GM11168 (cell line): ENCODE measurements around the gene LRFN3.
"Not testable (repeated sequence)": the region's sequence is repeated elsewhere in the genome, so short reads cannot be mapped to it uniquely, and the experiment has no call there.

Experiments used
- in situ Hi-C: fragments of 300-500 bp; cut with MboI; formaldehyde crosslinking; loops from one replicate; pipeline ENCODE4 v1.12.0; 2022; ENCODE audit warnings: low sequenced_read_pairs; ENCODE audit not compliant: unreplicated experiment

Gene LRFN3

GRCh38 chr19:35935911-35936737, at the start of gene LRFN3:
LRFN3 (plus strand) TSS chr19:35936374; CDS start chr19:35939426, 3,052 bp downstream.
- in situ Hi-C loops = no loop called here

DNA sequence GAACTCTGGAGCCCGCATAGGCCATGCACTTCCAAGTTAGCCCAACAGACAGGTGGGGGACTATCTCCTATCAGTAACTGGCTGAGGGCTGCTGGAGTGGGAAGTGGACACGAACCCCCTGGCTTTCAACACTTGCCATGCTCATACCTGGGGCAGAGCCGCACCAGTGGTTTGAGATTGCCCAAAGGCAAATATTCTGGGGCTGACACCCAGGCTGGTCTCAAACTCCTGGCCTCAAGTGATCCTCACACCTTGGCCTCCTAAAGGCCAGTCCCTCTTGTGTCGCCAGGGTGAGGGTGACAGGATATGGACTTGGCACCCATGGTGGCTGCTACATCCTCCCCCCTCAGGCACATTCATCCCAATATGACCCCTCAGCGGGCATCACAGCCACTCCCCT, 49.0 kb upstream of the LRFN3 start:
- in situ Hi-C loops = no loop called here

GRCh38 chr19:35888398-35888797, 47.8 kb upstream of the LRFN3 start:
- in situ Hi-C loops = no loop called here

DNA sequence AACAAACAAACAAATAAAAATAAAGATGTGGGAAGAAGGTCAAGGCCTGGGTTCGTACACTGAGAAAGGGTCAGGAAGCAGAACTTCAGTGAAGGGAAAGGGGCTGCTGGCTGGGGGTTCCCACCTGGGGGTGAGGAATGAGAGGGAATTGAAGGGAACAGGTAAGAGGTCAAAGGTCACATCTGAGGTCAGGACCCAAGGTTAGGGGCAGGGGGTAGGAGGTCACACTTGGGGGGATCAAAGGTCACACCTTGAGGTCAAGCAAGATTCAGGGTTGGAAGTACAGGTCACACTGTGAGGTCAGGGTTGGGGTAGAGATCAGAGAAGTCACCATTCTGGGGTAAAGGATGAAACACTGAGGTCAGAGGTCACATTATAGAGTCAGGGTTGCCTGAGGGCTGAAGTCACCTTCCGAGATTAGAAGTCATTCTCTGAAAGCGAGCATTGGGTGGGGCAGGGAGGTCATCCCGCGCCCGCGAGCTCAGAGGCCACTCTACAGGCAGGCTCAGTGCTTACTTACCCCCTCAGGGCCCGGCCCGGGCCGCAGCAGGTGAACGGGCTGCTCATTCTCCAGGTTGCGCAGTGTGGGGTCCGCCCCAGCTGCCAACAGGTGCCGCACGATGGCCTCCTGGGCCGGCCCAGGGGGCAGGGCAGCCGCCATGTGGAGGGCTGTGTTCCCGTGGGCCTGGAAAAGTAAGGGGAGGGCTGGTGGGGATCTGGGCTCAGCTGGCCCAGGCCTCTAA, 46.6 kb upstream of the LRFN3 start:
- in situ Hi-C loops = no loop called here

DNA sequence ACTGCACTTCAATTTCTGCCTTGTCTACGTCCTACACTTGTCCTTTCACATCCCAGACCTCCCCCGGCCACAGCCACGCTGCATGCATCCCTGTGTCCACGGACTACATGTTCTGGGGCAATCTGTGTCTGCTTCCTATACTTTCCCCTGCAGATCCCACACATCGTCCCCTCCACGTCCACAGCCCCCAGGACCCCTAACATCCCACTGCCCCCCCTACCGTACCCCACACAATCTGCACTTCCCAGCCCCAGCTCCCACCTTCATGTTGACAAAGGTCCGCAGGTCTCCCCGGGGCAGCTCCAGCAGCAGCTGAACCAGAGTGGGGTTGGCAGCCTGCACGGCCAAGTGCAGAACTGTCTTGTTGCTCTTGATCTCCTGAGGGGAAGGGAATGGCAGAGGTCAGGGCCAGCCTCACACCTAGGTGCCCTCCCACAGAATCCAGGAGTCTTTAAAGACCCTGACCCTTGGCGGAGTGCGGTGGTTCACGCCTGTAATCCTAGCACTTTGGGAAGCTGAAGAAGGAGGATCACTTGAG, 46.0 kb upstream of the LRFN3 start:
- in situ Hi-C loops = no loop called here

- in situ Hi-C loops = not testable (repeated sequence)
These were observed 44.4 kb upstream of the LRFN3 start for GRCh38 chr19:35891819-35892218.

- in situ Hi-C loops = no loop called here
These were observed 41.8 kb upstream of the LRFN3 start for GRCh38 chr19:35894342-35894741.

DNA sequence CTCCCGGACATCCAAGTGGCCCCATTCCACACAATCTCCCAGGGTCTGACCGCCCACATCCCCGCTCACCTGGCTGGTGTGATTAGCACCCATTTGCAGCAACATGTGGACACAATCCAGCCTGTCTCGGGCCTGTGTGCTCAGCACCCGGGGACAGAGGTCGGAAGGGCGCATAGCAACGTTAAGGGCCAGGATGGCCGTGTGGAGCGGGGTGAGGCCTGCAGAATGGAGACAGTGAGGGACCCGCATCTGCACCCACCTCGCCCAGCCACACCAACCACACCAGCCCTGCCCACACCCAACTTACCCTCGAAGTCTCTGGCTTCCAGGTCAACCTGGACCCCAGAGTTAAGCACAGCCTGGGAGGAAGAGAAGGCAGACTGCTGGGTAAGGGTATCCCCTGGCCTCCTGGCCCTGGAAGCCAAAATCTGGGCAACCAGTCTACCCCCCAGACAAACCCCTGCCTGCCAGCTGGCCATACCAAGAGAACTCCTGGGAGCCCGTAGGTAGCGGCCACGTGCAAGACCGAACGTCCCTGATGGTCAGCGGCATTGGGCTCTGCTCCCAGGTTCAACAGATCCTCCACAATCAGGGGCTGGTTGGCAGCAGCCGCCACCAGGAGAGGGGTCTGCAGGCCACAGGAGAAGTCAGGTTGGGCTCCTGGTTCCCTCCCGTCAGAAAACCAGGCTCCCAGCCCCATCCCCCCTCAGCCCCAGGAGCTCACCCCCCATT, 40.1 kb upstream of the LRFN3 start:
- in situ Hi-C loops = no loop called here

DNA sequence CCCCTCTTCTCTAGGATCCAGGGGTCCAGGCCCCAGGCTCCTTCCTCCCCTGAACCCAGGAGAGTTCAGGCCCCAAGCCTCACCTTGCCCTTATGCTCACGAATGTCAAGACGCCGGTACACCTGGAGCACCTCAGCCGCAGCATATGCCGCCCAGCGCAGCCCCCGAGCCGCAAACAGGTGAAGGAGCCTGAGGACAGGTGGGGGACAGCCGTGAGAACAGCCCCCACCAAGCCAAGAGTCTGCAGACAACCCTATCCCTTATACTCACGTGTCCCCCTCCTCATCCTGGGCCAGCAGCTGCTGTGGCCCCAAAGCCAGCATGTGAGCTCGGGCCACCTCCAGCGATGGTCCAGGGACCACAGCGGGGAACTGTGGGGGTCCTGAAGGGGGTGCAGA, 39.5 kb upstream of the LRFN3 start:
- in situ Hi-C loops = no loop called here

DNA sequence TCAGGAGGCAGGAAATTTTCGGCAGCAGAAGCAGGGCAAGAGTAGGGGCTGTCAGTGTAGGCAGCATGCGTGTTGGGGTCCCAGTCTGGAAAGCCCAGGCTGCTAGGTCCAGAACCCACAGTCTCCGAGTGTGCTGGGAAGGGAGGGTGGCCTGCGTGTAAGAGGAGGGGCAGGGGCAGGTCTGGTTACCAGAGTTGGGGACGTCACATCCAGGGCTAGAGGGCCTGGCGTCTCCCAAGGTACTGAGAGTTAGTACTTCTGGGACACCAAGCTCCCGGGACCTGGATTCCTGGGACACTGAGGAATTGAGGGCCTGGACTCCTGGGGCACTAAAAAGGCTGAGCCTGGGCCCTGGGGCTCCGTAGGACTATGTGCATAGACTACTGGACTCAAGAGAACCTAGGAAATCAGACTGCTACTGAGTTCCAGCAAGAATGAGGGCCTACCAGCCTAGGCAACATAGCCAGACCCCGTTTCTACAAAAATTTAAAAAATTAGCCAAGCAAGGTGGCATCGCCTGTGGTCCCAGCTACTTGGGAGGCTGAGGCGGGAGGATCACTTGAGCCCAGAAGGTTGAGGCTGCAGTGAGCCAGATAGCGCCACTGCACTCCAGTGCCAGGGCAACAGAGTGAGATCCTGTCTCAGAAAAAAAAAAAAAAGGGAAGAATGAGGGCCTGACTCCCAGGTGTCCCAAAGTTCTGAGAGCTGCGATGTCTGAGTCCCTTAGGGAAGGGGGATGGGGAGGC, 38.3 kb upstream of the LRFN3 start:
- in situ Hi-C loops = no loop called here

- in situ Hi-C loops = no loop called here
These were observed 37.7 kb upstream of the LRFN3 start for GRCh38 chr19:35898499-35898809.

- in situ Hi-C loops = no loop called here
These were observed 36.5 kb upstream of the LRFN3 start for GRCh38 chr19:35899547-35900214.

GRCh38 chr19:35901055-35901644, 35.0 kb upstream of the LRFN3 start:
- in situ Hi-C loops = no loop called here

DNA sequence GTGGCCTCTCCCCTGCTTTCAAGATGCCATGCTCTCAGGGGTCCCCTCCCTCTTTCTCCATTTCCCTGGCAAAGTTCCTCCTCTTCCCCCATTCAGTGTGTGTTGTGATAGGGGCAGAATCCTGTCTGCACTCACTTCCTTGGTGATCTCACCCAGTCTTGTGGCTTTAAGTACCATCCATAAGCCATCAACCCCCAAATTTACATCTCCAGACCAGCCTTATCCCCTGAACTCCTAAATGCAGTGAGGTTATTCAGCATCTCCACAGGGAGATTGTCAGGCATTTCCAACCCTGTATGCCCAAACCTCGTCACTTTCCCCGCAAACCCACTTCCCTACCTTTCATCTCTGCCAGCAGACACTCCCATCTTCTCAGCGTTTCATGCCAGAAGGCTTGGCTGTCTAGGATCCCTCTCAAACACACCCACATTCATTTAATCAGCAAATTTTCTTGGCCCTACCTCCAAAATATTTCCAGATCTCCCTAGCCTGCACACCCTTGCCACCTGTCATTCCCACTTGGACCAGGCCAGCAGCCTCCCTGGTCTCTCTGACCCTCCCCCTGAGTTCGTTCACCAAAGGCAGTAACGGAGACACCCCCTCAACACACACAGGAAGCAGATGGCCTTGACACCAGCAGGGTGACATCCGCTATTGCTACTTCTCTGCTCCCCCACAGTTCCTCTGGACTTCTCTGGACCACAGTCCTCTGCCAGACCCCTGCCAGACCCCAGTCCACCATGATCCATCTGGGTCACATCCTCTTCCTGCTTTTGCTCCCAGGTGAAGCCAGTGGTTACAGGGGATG, 34.1 kb upstream of the LRFN3 start, which contains the start of gene HCST:
TSS of gene HCST (plus strand) at position 676 of the 808 bp plus-strand sequence. CDS start at position 741, 65 bp downstream.
- in situ Hi-C loops = no loop called here

DNA sequence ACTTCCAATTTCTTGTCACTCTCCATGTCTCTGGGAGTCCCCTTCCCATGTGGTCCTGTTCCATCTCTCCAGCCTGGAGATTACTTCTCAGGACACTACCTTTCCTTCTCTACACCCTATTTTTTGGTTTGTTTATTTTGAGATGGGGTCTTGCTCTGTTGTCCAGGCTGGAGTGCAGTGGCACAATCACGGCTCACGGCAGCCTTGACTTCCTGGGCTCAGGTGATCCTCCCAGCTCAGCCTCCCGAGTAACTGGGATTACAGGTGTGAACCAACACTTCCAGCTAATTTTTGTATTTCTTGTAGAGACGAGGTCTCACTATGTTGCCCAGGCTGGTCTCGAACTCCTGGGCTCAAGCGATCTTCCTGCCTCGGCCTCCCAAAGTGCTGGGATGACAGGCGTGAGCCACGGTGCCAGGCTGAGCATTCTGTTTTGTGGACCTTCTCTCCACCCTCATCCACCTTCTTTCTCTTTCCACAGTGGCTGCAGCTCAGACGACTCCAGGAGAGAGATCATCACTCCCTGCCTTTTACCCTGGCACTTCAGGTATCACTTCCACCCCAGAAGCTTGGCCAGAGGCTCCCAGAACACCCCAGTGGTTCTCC, 33.2 kb upstream of the LRFN3 start:
- in situ Hi-C loops = no loop called here

DNA sequence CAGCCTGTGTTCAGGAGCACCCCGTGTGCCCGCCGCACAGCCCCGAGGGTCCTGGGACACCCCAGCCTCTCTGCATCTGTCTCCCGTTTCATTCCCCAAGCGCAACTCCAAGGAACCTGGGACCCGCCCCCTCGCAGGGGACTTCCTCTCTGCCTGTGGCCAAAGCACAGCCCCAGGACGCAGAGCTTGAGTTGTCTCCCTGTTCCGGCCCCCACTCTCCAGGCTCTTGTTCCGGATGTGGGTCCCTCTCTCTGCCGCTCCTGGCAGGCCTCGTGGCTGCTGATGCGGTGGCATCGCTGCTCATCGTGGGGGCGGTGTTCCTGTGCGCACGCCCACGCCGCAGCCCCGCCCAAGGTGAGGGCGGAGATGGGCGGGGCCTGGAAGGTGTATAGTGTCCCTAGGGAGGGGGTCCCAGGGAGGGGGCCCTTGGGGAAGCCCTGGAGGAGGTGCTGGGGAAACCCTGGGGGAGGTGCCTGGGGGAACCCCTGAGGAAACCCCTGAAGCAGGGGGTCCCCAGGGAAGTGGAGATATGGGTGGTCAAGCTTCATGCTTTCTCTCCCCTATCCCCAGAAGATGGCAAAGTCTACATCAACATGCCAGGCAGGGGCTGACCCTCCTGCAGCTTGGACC, 32.5 kb upstream of the LRFN3 start:
- in situ Hi-C loops = no loop called here

DNA sequence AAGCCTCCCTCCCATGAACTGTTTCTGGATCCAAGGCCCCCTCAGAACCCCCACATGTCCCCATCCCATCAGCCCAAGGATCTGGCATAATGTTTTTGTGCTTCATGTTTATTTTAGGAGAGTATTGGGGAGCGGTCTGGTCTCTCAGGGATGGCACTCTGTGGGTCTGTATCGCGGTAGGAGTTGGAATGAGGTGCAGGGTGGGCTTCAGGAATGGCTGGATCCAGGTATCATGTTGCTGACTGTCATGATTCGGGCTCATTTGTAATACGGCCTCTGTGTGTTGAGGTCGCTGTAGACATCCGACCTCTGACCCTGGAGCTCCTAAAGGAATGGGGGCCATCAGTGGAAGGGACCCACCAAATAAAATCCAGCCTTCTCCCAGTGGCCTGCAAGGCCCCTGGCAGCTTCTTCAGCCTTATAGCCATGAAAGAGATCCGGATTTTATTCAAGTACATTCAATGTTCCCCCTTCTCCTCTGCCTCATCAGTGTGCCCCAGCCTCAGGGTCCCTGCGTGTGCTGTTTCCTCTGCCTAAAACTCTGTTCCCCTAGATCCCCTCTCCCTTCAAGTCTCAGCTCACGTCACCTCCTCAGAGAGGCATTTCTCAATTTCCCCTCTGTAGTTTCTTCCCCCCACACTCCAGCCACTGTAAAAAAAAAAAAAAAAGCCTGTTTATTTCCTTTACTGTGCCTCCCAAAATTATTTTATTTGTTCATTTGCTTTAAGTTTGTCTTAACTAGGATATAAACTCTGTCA, 31.7 kb upstream of the LRFN3 start:
- in situ Hi-C loops = no loop called here
